Skeletal muscle satellite cell (primary cell): ENCODE measurements around the gene FGFR2.

Experiments used
- H3K27me3 ChIP-seq: 2 replicates; pipeline ENCODE4 v1.7.0; 2013; ENCODE audit warnings: low read length; ENCODE audit not compliant: control insufficient read depth, insufficient read depth
- H3K36me3 ChIP-seq: 2 replicates; pipeline ENCODE4 v1.7.0; 2013; ENCODE audit warnings: mild to moderate bottlenecking, control low read depth, low read length; ENCODE audit not compliant: insufficient read depth
- H3K4me1 ChIP-seq: 2 replicates; pipeline ENCODE4 v1.7.0; 2013; ENCODE audit warnings: low read length; ENCODE audit not compliant: control insufficient read depth, insufficient read depth
- H3K4me2 ChIP-seq: 2 replicates; pipeline ENCODE4 v1.7.0; 2013; ENCODE audit warnings: mild to moderate bottlenecking, low read length
- H3K4me3 ChIP-seq: 2 replicates; pipeline ENCODE4 v1.7.0; 2013; ENCODE audit warnings: low read length
- H3K9ac ChIP-seq: 2 replicates; pipeline ENCODE4 v1.7.0; 2013; ENCODE audit warnings: mild to moderate bottlenecking, low read depth, low read length, moderate library complexity
- H3K9me3 ChIP-seq: replicated peaks from 2 replicates; pipeline ENCODE4 v1.7.0; 2013; ENCODE audit warnings: mild to moderate bottlenecking, control low read depth, low read length

FGFR2 gene

GRCh38 chr10:121624836-121625486, 26.7 kb upstream of the FGFR2 start:
- Histone ChIP-seq H3K4me2 (no peak overlapping the region), H3K9me3 (no peaks in the 10 kb centered on the region), H3K4me3 (no peak overlapping the region), H3K36me3 (no peaks in the 10 kb centered on the region), H3K27me3 (no peaks in the 10 kb centered on the region), H3K4me1 (no peaks in the 10 kb centered on the region), H3K9ac (no peak overlapping the region)

DNA sequence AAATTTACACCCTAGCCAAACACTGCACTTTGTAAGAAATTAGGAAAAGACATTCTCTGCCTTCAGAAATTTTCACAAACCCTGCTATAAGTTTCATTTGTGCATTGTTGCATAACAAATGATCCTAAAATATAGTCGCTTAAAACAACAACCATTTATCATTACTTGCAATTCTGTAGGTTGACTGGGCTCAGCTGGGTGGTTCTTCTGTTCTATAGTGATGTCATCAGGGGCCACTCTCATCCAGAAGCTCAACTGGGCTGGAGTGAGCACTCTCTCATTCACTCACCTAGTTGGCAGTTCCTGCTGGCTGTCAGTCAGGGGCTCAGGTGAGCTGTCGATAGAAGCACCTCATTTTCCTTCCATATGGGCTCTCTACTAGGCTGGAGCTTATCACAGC, 20.7 kb upstream of the FGFR2 start:
- H3K4me3 ChIP-seq: no peak overlapping the region
- no peaks in the 10 kb centered on the region for H3K27me3 ChIP-seq
- H3K36me3 ChIP-seq: no peaks in the 10 kb centered on the region
- H3K9ac ChIP-seq: no peak overlapping the region
- no peak overlapping the region for H3K4me2 ChIP-seq
- H3K4me1 ChIP-seq: no peaks in the 10 kb centered on the region
- peaks cover 14% of the 10 kb centered on the region for H3K9me3 ChIP-seq

DNA sequence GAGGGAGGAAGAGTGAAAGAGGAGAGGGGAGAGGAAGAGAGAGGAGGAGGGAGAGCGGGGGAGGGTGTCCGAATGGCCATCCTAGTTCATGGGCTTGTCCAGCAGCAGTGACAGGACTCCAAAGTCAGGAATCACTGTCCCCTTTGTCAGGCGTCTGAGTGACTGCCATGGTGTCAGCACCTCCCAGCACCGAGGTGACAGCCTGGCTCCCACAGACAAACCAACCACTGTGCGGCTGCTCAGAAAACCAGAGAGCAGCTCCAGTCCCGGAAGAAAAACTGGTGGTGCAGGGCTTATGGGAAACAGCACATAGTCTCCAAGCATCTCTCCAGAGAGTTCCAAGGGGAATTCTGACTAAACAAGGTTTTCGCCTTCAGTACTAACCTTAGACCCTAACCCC, 18.9 kb upstream of the FGFR2 start:
- H3K9me3 ChIP-seq: peaks cover 14% of the 10 kb centered on the region
- H3K9ac ChIP-seq: no peak overlapping the region
- H3K4me1 ChIP-seq: no peaks in the 10 kb centered on the region
- H3K27me3 ChIP-seq: no peaks in the 10 kb centered on the region
- H3K36me3 ChIP-seq: no peaks in the 10 kb centered on the region
- no peak overlapping the region for H3K4me2 ChIP-seq
- H3K4me3 ChIP-seq: no peak overlapping the region

DNA sequence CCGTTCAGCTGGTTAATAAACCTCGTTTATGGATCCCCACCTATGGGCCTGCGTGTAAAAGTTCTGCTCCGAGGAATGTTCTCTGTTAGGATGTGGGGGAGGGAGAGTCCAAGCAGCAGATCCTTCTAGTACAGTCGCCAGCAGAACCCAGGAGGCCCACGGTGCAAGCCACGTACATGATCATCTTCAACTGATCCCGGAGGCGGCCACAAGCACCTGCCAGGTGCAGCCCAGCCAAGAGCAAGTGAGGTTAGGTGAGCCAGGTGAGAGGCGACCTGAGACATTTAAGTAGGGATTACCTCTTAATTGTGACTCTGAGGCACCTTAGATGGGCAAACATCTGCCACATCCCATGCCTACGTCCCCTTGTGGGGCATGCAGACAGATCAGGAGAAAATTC, 18.0 kb upstream of the FGFR2 start:
- no peaks in the 10 kb centered on the region for H3K4me1 ChIP-seq
- H3K4me2 ChIP-seq: no peak overlapping the region
- no peaks in the 10 kb centered on the region for H3K27me3 ChIP-seq
- H3K9ac ChIP-seq: no peak overlapping the region
- no peaks in the 10 kb centered on the region for H3K36me3 ChIP-seq
- H3K4me3 ChIP-seq: no peak overlapping the region
- peaks cover 14% of the 10 kb centered on the region for H3K9me3 ChIP-seq

- H3K4me3 ChIP-seq: no peak overlapping the region
These were observed 17.6 kb upstream of the FGFR2 start for GRCh38 chr10:121615836-121616235.

GRCh38 chr10:121615435-121615793, 17.2 kb upstream of the FGFR2 start:
- H3K9me3 ChIP-seq: peaks cover 14% of the 10 kb centered on the region
- H3K9ac ChIP-seq: no peak overlapping the region
- no peaks in the 10 kb centered on the region for H3K27me3 ChIP-seq
- H3K4me2 ChIP-seq: no peak overlapping the region
- no peaks in the 10 kb centered on the region for H3K36me3 ChIP-seq
- no peaks in the 10 kb centered on the region for H3K4me1 ChIP-seq
- H3K4me3 ChIP-seq: no peak overlapping the region

More at GRCh38 chr10:121615836-121616235, 17.6 kb upstream of the FGFR2 start:
- Histone ChIP-seq H3K4me2 (no peak overlapping the region), H3K4me1 (no peaks in the 10 kb centered on the region), H3K9ac (no peak overlapping the region), H3K9me3 (peaks cover 14% of the 10 kb centered on the region), H3K36me3 (no peaks in the 10 kb centered on the region), H3K27me3 (no peaks in the 10 kb centered on the region)

DNA sequence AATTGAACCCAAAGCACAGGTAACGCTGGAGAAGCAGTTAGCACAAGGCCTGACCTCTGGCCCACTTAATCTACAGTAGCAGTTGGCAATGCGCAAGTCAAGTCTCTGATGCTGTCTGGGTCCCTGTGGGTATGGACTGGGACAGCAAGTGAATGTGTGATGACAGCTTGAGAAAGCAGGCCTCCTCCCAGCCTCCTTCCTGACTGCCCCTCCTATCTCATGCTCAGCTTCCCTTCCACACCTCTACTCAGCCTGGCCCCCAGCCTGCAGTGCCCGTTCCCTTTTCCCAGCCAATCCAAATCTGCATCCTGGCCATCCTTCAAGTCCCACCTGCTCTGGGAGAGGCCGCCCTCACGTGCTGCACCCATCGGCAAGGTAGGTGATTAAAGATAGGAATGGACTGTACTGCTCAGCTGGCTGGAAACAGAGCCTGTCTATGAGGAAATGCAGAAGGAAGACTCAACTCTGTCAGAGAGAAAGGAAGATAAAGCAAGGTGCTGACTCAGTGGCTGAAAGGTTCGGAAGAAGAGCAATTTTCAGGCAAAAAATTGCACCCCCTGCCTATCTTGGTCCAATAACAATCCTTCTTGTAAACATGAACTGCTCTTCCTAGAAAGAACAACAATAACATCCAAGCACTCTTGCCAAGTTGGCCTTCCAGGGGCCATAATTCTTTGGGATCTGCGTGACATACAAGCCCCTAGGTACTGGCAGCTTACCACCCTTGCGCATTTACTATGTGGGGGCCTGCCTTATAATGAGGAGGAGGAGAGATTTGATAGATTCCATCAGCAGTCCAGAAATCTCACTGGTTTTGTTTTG, 16.6 kb upstream of the FGFR2 start:
- no peak overlapping the region for H3K4me3 ChIP-seq
- H3K4me1 ChIP-seq: no peaks in the 10 kb centered on the region
- no peaks in the 10 kb centered on the region for H3K36me3 ChIP-seq
- H3K27me3 ChIP-seq: no peaks in the 10 kb centered on the region
- H3K4me2 ChIP-seq: no peak overlapping the region
- H3K9ac ChIP-seq: no peak overlapping the region
- H3K9me3 ChIP-seq: peaks cover 13% of the 10 kb centered on the region

GRCh38 chr10:121613456-121613855, 15.2 kb upstream of the FGFR2 start:
- Histone ChIP-seq H3K4me2 (no peak overlapping the region), H3K4me3 (no peak overlapping the region), H3K4me1 (no peaks in the 10 kb centered on the region), H3K9ac (no peak overlapping the region), H3K9me3 (peaks cover 5% of the 10 kb centered on the region), H3K36me3 (no peaks in the 10 kb centered on the region), H3K27me3 (no peaks in the 10 kb centered on the region)

DNA sequence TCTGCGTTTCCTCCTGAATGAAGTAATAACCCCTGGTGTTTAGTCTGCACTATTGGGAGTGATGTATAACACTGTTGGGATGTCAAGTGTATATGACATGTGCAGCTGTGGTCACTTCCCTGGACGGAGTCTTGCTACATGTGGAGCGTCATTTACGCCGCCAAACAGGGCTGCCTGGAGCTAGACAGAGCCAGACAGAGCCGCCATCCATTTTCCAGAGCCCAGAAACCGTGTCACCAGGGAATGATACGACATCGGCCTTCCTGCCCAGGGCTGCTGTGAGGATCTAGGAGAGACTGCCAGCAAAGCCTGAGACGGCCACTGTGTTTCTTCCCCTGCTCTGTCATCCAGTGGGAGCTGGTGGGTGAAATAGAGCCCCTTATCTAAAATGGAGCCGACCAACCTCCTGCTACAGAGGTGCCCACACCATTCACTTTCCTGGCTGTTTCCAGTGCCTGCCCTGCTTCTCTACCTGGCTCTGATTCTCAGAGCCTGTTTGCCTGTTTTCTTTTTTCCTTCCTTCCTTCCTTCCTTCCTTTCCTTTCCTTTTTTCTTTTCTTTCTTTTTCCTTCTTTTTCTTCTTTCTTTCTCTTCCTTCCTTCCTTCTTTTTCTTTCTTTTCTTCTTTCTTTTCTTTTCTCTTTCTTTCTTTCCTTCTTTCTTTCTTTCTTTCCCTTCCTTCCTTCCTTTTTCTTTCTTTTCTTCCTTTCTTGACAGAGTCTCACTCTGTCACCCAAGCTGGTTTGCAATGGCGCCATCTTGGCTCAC, 13.3 kb upstream of the FGFR2 start:
- Histone ChIP-seq H3K27me3 (no peaks in the 10 kb centered on the region), H3K4me1 (no peaks in the 10 kb centered on the region), H3K4me3 (no peak overlapping the region), H3K9ac (no peak overlapping the region), H3K36me3 (no peaks in the 10 kb centered on the region), H3K4me2 (no peak overlapping the region), H3K9me3 (no peaks in the 10 kb centered on the region)

DNA sequence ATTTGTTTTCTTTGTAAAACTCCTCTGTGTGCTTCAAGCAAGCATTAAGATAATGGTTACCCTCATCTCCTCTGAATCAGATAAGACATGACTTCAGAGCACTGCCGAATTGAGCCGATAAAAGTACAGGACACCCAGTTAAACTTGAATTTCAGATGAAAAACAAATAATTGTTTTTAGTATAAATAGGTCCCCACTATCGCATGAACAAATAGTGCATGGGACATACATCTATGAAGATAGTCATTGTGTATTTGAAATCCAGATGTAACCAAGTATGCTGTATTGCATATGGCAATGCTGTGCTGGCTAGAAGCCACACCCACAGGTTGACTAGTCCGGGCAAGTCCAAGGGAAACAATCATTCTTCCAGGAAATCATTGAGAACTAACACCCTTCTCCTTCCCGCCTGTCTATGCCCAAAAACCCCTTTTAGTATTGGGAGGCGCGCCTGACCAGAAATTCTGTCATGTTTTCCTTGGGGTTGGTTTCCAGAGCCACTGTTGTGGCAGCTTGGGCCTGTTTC, 12.6 kb upstream of the FGFR2 start:
- no peak overlapping the region for H3K4me3 ChIP-seq
- no peaks in the 10 kb centered on the region for H3K27me3 ChIP-seq
- H3K4me1 ChIP-seq: no peaks in the 10 kb centered on the region
- no peaks in the 10 kb centered on the region for H3K36me3 ChIP-seq
- H3K9ac ChIP-seq: no peak overlapping the region
- no peaks in the 10 kb centered on the region for H3K9me3 ChIP-seq
- no peak overlapping the region for H3K4me2 ChIP-seq
